Adrenal gland (tissue), 12 donors: Measurements from ENCODE around the gene UPP2. TPM values are rescaled to one million over a fixed set of nuclear protein-coding genes. Genes with fewer than 3 reads are reported as not detected.

Experiments used
- DNase-seq, 7 donors: peaks; one replicate each; pipeline ENCODE4 v3.0.0-alpha.2; 2019 to 2020
- H3K27ac ChIP-seq, 5 donors: fragments of 200-600 bp; sonication (generic) in 4 of 5; 1 replicate in 3 of 5; 2 replicates in 2 of 5; pipeline versions ENCODE4 v1.5.1 to v1.8.0; 2016 to 2020; ENCODE audit warnings: mild to moderate bottlenecking in 1 of 5
- H3K27me3 ChIP-seq: fragments of 200-600 bp; 2 replicates; pipeline ENCODE4 v1.8.0; 2021
- H3K36me3 ChIP-seq, 2 donors: fragments of 200-600 bp; replicated peaks in 1 of 2; 1 replicate in 1 of 2; 2 replicates in 1 of 2; pipeline versions ENCODE4 v1.5.1 to v1.8.0; 2018 to 2022
- H3K4me1 ChIP-seq, 2 donors: fragments of 200-600 bp; replicated peaks in 1 of 2; 1 replicate in 1 of 2; 2 replicates in 1 of 2; pipeline versions ENCODE4 v1.5.1 to v1.8.0; 2018 to 2021
- H3K4me3 ChIP-seq, 4 donors: fragments of 200-600 bp; sonication (generic) in 3 of 4; one replicate each; pipeline ENCODE4 v1.5.1; 2016 to 2018
- H3K9me3 ChIP-seq, 3 donors: fragments of 200-600 bp; sonication (generic) in 1 of 3; replicated peaks in 1 of 3; 1 replicate in 2 of 3; 2 replicates in 1 of 3; pipeline versions ENCODE4 v1.5.1 to v1.8.0; 2016 to 2021
- POLR2A ChIP-seq, 2 donors: fragments of 450-650 bp; IDR thresholded peaks; one replicate each; pipeline ENCODE4 v1.6.1; 2017; ENCODE audit warnings: antibody characterized with exemption in 2 of 2, mild to moderate bottlenecking in 2 of 2, moderate library complexity in 1 of 2
- WGBS, 4 donors: extraction: QIAGEN DNeasy Blood & Tissue Kit in 2 of 4; methylation state at CpG; one replicate each; pipeline versions ENCODE4 v1.1.5 to v1.1.7; 2013 to 2017; 5-methylcytosine and 5-hydroxymethylcytosine counted together
- intact Hi-C, 2 donors: fragments of 100-400 bp; cut with DNase I; formaldehyde crosslinking; loops; one replicate each; pipeline versions ENCODE4 v1.14.1 to v1.15.0; 2022 to 2023
- polyA plus RNA-seq, 3 donors: library from polyadenylated mRNA; stranded (reverse); fragments of 200-250 nt in 2 of 3; fragments of 350-450 nt in 1 of 3; fragmentation: Illumina TruSeq in 1 of 3; extraction: RNeasy Lipid Tissue Mini Kit (QIAGEN cat#74804) in 1 of 3; gene quantifications; one replicate each; pipeline ENCODE4 v1.2.3, GENCODE V29; 2013 to 2014
- total RNA-seq, 9 donors: library from RNA; depleted of rRNA in 4 of 9; stranded (reverse); fragments of >200 nt in 4 of 9; fragments of 120-200 nt in 1 of 9; fragmentation: NEBNext Ultra II Directional in 1 of 9; extraction: Animal tissue kit (Norgen Biotek cat#: 25700) in 1 of 9; gene quantifications; one replicate each; pipeline versions ENCODE4 v1.1.0 to v1.2.4, GENCODE V29; 2013 to 2023
- TF ChIP-seq, protein P1 (sequence below), 6 experiments: fragments of 450-650 bp in 4 of 6; fragments of 200-600 bp in 2 of 6; sonication (generic) in 1 of 6; IDR thresholded peaks; 1 replicate in 5 of 6; 2 replicates in 1 of 6; pipeline versions ENCODE4 v1.5.1 to v1.8.0; 2016 to 2021; ENCODE audit warnings: antibody characterized with exemption in 6 of 6, mild to moderate bottlenecking in 2 of 6, moderate library complexity in 1 of 6
- donor health status: healthy with polysubstance abuse.
- donor health status: Bipolar disorder and iron deficiency.
- donor health status: DM: yes; HTN: yes; CAD: no.
- donor health status: DM: no; HTN: no; CAD: no.
- donor health status: DM: no; HTN: no; CAD: no.
- donor health status: DM: yes; HTN: yes; CAD: no.

Gene UPP2
- total and polyA plus RNA-seq, 12 donors, result 0.05 to 0.18 (median 0.07) TPM; not detected in 6

DNA sequence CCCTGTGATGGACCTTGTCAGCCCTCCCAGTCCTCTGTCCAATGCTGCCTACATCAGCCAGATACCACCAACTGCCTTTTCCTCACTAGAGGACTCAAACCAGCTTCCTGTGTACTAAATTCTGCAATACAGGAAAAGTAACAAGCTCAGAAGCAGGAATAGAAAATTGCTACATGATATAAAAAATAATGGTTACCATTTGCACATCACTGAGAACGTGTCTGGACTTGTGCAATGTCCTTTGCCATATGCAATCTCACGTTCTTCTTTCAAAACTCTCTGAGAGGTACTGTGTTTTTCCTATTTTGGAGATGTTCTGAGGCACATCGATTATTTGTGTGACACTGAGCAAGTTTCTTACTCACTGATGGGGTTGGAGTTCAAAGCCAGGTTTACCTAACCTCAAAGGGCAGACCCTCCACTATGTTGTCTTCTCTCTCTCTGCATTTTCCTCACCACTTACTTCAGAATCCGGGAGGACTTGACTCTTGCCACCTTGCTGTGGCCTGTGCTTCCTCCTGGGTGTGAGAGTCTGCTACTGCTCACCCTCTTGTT is 12.1 kb downstream of the UPP2 start:
- Histone ChIP-seq H3K4me3 (no peak overlapping the region), H3K27me3 (no peaks in the 10 kb centered on the region), H3K36me3 (no peaks in the 10 kb centered on the region), H3K9me3 (no peaks in the 10 kb centered on the region), H3K27ac (no peak overlapping the region), H3K4me1 (no peaks in the 10 kb centered on the region)
- WGBS, 4 donors, result 56 to 68% (median 61%) methylated on average over 4 of the region's 4 CpGs
- intact Hi-C loops, result no loop called here
- DNase-seq, result no peak
- TF ChIP-seq POLR2A (IDR thresholded peaks at IDR 0.05), result no peak
- TF ChIP-seq, protein P1, sequence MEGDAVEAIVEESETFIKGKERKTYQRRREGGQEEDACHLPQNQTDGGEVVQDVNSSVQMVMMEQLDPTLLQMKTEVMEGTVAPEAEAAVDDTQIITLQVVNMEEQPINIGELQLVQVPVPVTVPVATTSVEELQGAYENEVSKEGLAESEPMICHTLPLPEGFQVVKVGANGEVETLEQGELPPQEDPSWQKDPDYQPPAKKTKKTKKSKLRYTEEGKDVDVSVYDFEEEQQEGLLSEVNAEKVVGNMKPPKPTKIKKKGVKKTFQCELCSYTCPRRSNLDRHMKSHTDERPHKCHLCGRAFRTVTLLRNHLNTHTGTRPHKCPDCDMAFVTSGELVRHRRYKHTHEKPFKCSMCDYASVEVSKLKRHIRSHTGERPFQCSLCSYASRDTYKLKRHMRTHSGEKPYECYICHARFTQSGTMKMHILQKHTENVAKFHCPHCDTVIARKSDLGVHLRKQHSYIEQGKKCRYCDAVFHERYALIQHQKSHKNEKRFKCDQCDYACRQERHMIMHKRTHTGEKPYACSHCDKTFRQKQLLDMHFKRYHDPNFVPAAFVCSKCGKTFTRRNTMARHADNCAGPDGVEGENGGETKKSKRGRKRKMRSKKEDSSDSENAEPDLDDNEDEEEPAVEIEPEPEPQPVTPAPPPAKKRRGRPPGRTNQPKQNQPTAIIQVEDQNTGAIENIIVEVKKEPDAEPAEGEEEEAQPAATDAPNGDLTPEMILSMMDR (IDR thresholded peaks at IDR 0.05), result no peak

DNA sequence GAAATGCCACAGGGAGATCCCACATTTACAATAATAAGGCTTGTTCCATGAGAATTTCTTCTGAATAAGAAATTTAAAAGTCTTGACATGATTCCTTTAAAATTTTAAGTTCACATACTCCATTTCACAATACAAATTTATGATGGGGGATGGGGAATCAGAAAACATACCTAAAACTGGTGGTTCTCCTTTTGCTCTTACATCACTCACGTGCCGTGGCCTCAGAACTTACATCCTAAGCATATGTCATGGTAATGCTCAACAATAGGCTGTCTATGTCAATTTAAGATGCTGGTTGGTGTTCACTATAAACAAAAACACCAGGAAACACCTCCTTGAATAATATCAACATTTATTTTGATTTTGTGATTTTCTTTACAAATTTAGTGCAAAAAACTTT is 12.8 kb downstream of the UPP2 start:
- no peaks in the 10 kb centered on the region for H3K27me3 ChIP-seq
- intact Hi-C loops, result no loop called here
- no peak overlapping the region for H3K27ac ChIP-seq

GRCh38 chr2:158115202-158115767 is 13.6 kb downstream of the UPP2 start:
- no peak for DNase-seq
- TF ChIP-seq, protein P1 (IDR thresholded peaks at IDR 0.05), result no peak
- TF ChIP-seq POLR2A (IDR thresholded peaks at IDR 0.05), result no peak
- H3K4me1 ChIP-seq, result no peaks in the 10 kb centered on the region
- H3K27me3 ChIP-seq, result no peaks in the 10 kb centered on the region
- H3K36me3 ChIP-seq, result no peaks in the 10 kb centered on the region
- intact Hi-C loops, result no loop called here
- WGBS, 4 donors, result 75 to 79% (median 76%) methylated on average over 6 of the region's 6 CpGs
- no peaks in the 10 kb centered on the region for H3K9me3 ChIP-seq
- no peak overlapping the region for H3K4me3 ChIP-seq
- no peak overlapping the region for H3K27ac ChIP-seq

More for the DNA sequence above, 12.8 kb downstream of the UPP2 start:
- no peaks in the 10 kb centered on the region for H3K36me3 ChIP-seq
- 33 to 65% (median 42%) methylated on average over 2 of the region's 2 CpGs for WGBS, 4 donors
- no peak for TF ChIP-seq POLR2A (IDR thresholded peaks at IDR 0.05)
- H3K9me3 ChIP-seq, result no peaks in the 10 kb centered on the region
- H3K4me1 ChIP-seq, result no peaks in the 10 kb centered on the region
- no peak overlapping the region for H3K4me3 ChIP-seq
- no peak for DNase-seq

DNA sequence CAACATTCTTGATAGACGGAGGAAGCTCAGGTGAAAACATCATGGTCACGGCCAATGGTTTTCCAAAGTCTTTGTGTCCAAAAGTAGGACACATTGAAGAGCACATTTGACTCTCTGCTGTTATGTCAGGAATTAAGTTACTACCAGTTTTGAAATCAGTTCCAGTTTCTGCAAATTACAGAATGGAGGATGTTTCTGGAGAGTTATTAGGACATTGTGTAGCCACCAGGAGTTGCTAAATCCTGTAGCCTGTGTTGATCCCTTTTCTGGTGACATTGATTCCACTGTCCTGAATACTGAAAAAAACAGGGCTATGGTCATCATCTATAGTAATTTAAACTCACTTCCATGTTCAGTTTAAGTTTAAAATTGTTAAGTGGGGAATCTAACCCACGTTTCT is 15.3 kb downstream of the UPP2 start:
- H3K9me3 ChIP-seq, result no peaks in the 10 kb centered on the region
- intact Hi-C loops, result no loop called here
- no peak for DNase-seq

More for the DNA sequence above, 15.3 kb downstream of the UPP2 start:
- Histone ChIP-seq H3K4me1 (no peaks in the 10 kb centered on the region), H3K27ac (no peak overlapping the region), H3K4me3 (no peak overlapping the region), H3K36me3 (no peaks in the 10 kb centered on the region), H3K27me3 (no peaks in the 10 kb centered on the region)
- no peak for TF ChIP-seq POLR2A (IDR thresholded peaks at IDR 0.05)
- TF ChIP-seq, protein P1 (IDR thresholded peaks at IDR 0.05), result no peak
- 76 to 90% (median 84%) methylated on average over 3 of the region's 3 CpGs for WGBS, 4 donors
